Measurements from ENCODE around the gene TERB1.
A peak's percentile ranks its signal among the peaks of the same experiment; 100 is the strongest.

Gene TERB1

GRCh38 chr16:66832661-66833305, 31.4 kb upstream of the TERB1 start:
- DNase-seq (ENCODE audit: low spot score) = no peak
- TF ChIP-seq CTCF (IDR thresholded peaks at IDR 0.05; ENCODE audit: extremely low read depth, insufficient read depth, missing control alignments) = no peak
- in situ Hi-C loops (cut with MboI; ENCODE audit: low pct_unique_long_range_greater_than_20kb, low sequenced_read_pairs, unreplicated experiment) = no loop called here

- TF ChIP-seq CTCF (IDR thresholded peaks at IDR 0.05; ENCODE audit: extremely low read depth, insufficient read depth, missing control alignments) = no peak
- in situ Hi-C loops (cut with MboI; ENCODE audit: low pct_unique_long_range_greater_than_20kb, low sequenced_read_pairs, unreplicated experiment) = no loop called here
Measured at GRCh38 chr16:66832190-66832589, 30.8 kb upstream of the TERB1 start.

GRCh38 chr16:66830422-66831404, 29.3 kb upstream of the TERB1 start, which contains the start of gene NAE1:
Gene NAE1, minus strand, starts transcription at chr16:66830976. Its CDS starts 77 bp downstream, at chr16:66830899.
- TF ChIP-seq CTCF (IDR thresholded peaks at IDR 0.05; ENCODE audit: extremely low read depth, insufficient read depth, missing control alignments) = peak; percentile 100
- peak; percentile 96 for DNase-seq (ENCODE audit: low spot score)
- in situ Hi-C loops (cut with MboI; ENCODE audit: low pct_unique_long_range_greater_than_20kb, low sequenced_read_pairs, unreplicated experiment) = no loop called here

More at GRCh38 chr16:66832190-66832589, 30.8 kb upstream of the TERB1 start:
- DNase-seq (ENCODE audit: low spot score) = no peak

- in situ Hi-C loops (cut with MboI; ENCODE audit: low pct_unique_long_range_greater_than_20kb, low sequenced_read_pairs, unreplicated experiment) = no loop called here
- DNase-seq (ENCODE audit: low spot score) = no peak
- TF ChIP-seq CTCF (IDR thresholded peaks at IDR 0.05; ENCODE audit: extremely low read depth, insufficient read depth, missing control alignments) = no peak
Measured at GRCh38 chr16:66824006-66824405, 22.6 kb upstream of the TERB1 start.

- in situ Hi-C loops (cut with MboI; ENCODE audit: low pct_unique_long_range_greater_than_20kb, low sequenced_read_pairs, unreplicated experiment) = loop anchor here (10.0 kb wide), 1 partner anchor 60 kb away; the partner anchor contains the start of gene DYNC1LI2
- no peak for DNase-seq (ENCODE audit: low spot score)
- no peak for TF ChIP-seq CTCF (IDR thresholded peaks at IDR 0.05; ENCODE audit: extremely low read depth, insufficient read depth, missing control alignments)
Measured at GRCh38 chr16:66814734-66815133, 13.3 kb upstream of the TERB1 start.

GRCh38 chr16:66811043-66811442, 9.7 kb upstream of the TERB1 start:
- no peak for DNase-seq (ENCODE audit: low spot score)
- no peak for TF ChIP-seq CTCF (IDR thresholded peaks at IDR 0.05; ENCODE audit: extremely low read depth, insufficient read depth, missing control alignments)
- in situ Hi-C loops (cut with MboI; ENCODE audit: low pct_unique_long_range_greater_than_20kb, low sequenced_read_pairs, unreplicated experiment) = loop anchor here (10.0 kb wide), 1 partner anchor 56 kb away; the partner anchor contains the start of gene DYNC1LI2

Data from GM13977 (cell line).